Parathyroid adenoma (tissue), 2 donors: ENCODE measurements around the gene ITPR2.

Experiments
- H2AFZ ChIP-seq: fragments of 300-600 bp; sonication (generic); one replicate; pipeline ENCODE4 v1.7.0; 2017; ENCODE audit warnings: antibody characterized with exemption, mild to moderate bottlenecking
- H3K27ac ChIP-seq: fragments of 300-600 bp; sonication (generic); one replicate; pipeline ENCODE4 v1.7.0; 2017
- H3K27me3 ChIP-seq: fragments of 300-600 bp; sonication (generic); one replicate; pipeline ENCODE4 v1.7.0; 2017; ENCODE audit warnings: low read length; ENCODE audit not compliant: control insufficient read depth, insufficient read depth
- H3K36me3 ChIP-seq: fragments of 300-600 bp; sonication (generic); one replicate; pipeline ENCODE4 v1.7.0; 2017; ENCODE audit warnings: low read length; ENCODE audit not compliant: control insufficient read depth, insufficient read depth
- H3K4me1 ChIP-seq: fragments of 300-600 bp; sonication (generic); one replicate; pipeline ENCODE4 v1.7.0; 2017; ENCODE audit warnings: control low read depth
- H3K4me2 ChIP-seq: fragments of 300-600 bp; sonication (generic); one replicate; pipeline ENCODE4 v1.7.0; 2017; ENCODE audit warnings: low read length
- H3K4me3 ChIP-seq: fragments of 300-600 bp; sonication (generic); one replicate; pipeline ENCODE4 v1.7.0; 2017; ENCODE audit warnings: low read depth, low read length
- H3K79me2 ChIP-seq: fragments of 300-600 bp; sonication (generic); one replicate; pipeline ENCODE4 v1.7.0; 2017; ENCODE audit warnings: control low read depth
- H3K9ac ChIP-seq: fragments of 300-600 bp; sonication (generic); one replicate; pipeline ENCODE4 v1.7.0; 2017; ENCODE audit warnings: mild to moderate bottlenecking
- H3K9me3 ChIP-seq: fragments of 300-600 bp; sonication (generic); one replicate; pipeline ENCODE4 v1.7.0; 2017; ENCODE audit warnings: low read length; ENCODE audit not compliant: control insufficient read depth
- TF ChIP-seq, protein P1 (sequence below): fragments of 300-600 bp; sonication (generic); IDR thresholded peaks from one replicate; pipeline ENCODE4 v1.7.0; 2017; ENCODE audit warnings: antibody characterized with exemption, mild to moderate bottlenecking
- donor health status: primary hyperparathyroidism.

Gene ITPR2

DNA sequence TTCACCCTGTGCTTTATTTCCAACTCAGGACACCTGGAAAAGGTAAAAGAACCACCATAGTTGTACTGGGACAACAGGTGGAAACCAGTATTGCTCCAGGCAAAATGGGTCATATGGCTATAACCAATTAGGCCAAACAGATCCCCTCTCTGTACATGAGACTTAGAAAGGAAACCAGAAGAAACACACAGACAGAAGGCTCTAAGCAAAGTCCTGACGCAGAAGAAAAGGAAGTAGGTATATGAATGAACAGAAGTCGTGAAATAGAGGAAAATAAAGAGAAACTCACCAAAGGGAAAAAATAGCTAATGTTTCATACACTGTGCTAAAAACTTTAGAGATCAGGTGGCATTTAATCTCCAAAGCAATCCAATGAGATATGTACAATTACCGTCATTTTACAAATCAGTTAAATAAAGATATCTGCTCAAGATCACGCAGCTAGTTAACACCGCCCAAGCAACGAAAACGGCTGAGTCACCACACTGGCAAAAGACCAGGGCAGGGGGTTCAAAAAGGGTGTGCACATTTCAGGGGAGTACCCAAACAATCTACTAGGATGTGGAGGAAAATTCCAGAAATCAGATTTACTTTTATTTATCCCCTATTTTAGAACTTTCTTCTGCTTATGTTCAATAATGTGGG is 82.3 kb downstream of the ITPR2 start:
- peaks cover 5% of the 10 kb centered on the region for H3K79me2 ChIP-seq
- no peak overlapping the region for H2AFZ ChIP-seq
- TF ChIP-seq, protein P1, sequence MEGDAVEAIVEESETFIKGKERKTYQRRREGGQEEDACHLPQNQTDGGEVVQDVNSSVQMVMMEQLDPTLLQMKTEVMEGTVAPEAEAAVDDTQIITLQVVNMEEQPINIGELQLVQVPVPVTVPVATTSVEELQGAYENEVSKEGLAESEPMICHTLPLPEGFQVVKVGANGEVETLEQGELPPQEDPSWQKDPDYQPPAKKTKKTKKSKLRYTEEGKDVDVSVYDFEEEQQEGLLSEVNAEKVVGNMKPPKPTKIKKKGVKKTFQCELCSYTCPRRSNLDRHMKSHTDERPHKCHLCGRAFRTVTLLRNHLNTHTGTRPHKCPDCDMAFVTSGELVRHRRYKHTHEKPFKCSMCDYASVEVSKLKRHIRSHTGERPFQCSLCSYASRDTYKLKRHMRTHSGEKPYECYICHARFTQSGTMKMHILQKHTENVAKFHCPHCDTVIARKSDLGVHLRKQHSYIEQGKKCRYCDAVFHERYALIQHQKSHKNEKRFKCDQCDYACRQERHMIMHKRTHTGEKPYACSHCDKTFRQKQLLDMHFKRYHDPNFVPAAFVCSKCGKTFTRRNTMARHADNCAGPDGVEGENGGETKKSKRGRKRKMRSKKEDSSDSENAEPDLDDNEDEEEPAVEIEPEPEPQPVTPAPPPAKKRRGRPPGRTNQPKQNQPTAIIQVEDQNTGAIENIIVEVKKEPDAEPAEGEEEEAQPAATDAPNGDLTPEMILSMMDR: no peak
- no peaks in the 10 kb centered on the region for H3K4me1 ChIP-seq
- no peak overlapping the region for H3K4me3 ChIP-seq
- no peaks in the 10 kb centered on the region for H3K27me3 ChIP-seq
- no peaks in the 10 kb centered on the region for H3K9me3 ChIP-seq
- no peak overlapping the region for H3K27ac ChIP-seq
- no peak overlapping the region for H3K4me2 ChIP-seq
- no peak overlapping the region for H3K9ac ChIP-seq
- H3K36me3 ChIP-seq: no peaks in the 10 kb centered on the region

DNA sequence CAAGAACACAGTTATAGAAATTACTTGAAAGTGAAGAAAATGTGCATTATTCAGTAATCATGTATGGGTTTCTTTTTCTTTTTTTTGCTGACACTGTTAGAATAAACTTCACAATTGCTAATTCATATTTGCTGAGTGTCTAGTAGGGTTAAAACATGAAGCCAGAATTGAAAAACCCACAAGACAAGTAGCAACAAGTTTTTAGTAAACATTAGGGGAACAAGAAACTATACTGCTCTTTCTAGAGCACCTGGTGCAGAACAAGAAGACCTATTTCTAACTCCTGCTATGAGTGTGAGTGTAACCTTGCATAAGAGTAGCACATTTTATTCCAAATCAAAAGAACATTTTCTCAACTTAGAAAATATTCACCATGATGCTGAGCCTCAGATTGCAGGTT is 83.2 kb downstream of the ITPR2 start:
- Histone ChIP-seq H3K9ac (no peak overlapping the region), H3K27ac (no peak overlapping the region), H2AFZ (no peak overlapping the region), H3K36me3 (no peaks in the 10 kb centered on the region), H3K9me3 (no peaks in the 10 kb centered on the region), H3K4me3 (no peak overlapping the region), H3K27me3 (no peaks in the 10 kb centered on the region), H3K79me2 (peaks cover 7% of the 10 kb centered on the region), H3K4me2 (no peak overlapping the region), H3K4me1 (peaks cover 2% of the 10 kb centered on the region)
- TF ChIP-seq, protein P1: no peak

DNA sequence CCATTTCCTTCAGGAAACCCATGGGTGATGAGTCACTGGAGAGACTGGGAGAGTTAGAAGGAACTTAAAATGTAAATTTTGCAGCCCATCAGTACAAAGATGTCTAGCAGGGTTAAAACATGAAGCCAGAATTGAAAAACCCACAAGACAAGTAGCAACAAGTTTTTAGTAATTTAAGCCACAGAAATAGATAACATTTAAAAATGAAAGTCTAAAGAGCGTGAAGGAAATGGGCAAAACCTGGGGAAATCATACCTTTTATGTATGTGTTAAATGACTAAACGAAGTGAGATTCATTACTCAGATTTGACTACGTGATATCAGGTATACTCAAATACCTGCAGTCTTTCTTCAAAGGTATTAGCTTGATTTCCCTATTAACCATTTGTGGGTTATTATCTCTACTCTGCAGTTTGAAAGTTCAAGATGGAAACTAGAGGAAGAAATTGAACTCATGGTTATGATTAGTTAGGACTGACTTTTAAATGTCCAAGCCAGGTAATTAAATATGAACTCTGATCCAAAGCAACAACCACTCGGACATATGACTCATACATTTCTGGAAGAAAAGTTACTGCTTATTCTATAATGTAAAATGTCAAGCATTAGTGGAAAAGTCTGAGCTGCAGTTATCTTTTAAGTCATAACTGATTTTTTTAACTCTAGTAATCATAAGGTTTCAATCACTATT is 84.1 kb downstream of the ITPR2 start:
- no peaks in the 10 kb centered on the region for H3K27me3 ChIP-seq
- H3K9ac ChIP-seq: no peak overlapping the region
- H3K36me3 ChIP-seq: no peaks in the 10 kb centered on the region
- H3K9me3 ChIP-seq: no peaks in the 10 kb centered on the region
- H3K79me2 ChIP-seq: peaks cover 12% of the 10 kb centered on the region
- no peak overlapping the region for H3K27ac ChIP-seq
- H3K4me1 ChIP-seq: peaks cover 5% of the 10 kb centered on the region
- no peak overlapping the region for H3K4me2 ChIP-seq
- H2AFZ ChIP-seq: no peak overlapping the region
- H3K4me3 ChIP-seq: no peak overlapping the region
- TF ChIP-seq, protein P1: no peak

DNA sequence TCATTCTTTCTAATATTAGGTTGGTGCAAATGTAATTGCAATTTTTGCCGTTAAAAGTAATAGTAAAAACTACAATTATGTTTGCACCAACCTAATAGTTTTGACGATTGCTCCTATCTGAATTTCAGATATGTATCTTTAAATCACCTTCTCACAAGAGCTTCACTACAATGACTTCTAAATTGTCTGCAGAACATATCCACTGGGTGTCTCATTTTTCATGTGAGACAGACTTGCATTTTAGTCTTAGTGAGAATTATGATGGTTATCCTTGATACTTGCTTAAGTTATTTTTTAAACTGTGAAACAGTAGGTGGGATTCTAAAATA is 84.6 kb downstream of the ITPR2 start:
- Histone ChIP-seq H3K27me3 (no peaks in the 10 kb centered on the region), H3K4me2 (no peak overlapping the region), H3K4me3 (no peak overlapping the region), H3K36me3 (no peaks in the 10 kb centered on the region), H3K9me3 (no peaks in the 10 kb centered on the region), H3K79me2 (peaks cover 13% of the 10 kb centered on the region), H3K27ac (no peak overlapping the region), H2AFZ (no peak overlapping the region), H3K9ac (no peak overlapping the region), H3K4me1 (peaks cover 5% of the 10 kb centered on the region)
- TF ChIP-seq, protein P1: no peak
